Measurements from ENCODE around the gene TIMELESS.
"Not testable (repeated sequence)": the region's sequence is repeated elsewhere in the genome, so short reads cannot be mapped to it uniquely, and the experiment has no call there.

The TIMELESS gene

GRCh38 chr12:56408799-56409417, 40.3 kb downstream of the TIMELESS start:
- no peak for DNase-seq

DNA sequence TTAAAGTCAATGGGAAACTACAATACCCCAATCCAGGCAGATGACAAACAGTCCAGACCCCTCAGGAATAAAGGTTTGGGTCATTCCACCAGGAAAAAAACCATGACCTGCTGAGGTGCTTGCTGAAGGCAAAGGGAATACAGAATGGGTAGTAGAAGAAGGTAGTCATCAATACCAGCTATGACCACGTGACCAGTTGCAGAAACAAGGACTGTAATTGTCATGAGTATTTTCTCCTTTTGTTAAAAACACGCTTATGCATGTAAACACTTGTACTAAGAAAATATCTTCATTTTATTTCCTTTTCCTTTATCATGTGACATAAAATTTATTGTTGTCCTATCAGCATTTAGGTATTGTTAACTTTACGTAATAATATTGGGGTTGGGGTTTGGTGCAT, 45.0 kb downstream of the TIMELESS start:
- not testable (repeated sequence) for DNase-seq

DNA sequence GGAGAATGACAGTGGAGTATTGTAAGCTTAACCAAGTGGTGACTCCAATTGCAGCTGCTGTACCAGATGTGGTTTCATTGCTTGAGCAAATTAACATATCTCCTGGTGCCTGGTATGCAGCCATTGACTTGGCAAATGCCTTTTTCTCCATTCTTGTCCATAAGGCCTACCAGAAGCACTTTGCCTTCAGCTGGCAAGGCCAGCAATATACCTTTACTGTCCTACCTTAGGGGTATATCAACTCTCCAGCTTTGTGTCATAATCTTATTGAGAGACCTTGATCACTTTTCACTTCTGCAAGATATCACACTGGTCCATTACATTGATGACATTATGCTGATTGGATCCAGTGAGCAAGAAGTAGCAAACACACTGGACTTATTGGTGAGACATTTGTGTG, 47.6 kb downstream of the TIMELESS start:
- DNase-seq: not testable (repeated sequence)

GRCh38 chr12:56401125-56401524, 48.1 kb downstream of the TIMELESS start:
- DNase-seq: not testable (repeated sequence)

GRCh38 chr12:56399466-56399865, 49.8 kb downstream of the TIMELESS start:
- DNase-seq: not testable (repeated sequence)

DNA sequence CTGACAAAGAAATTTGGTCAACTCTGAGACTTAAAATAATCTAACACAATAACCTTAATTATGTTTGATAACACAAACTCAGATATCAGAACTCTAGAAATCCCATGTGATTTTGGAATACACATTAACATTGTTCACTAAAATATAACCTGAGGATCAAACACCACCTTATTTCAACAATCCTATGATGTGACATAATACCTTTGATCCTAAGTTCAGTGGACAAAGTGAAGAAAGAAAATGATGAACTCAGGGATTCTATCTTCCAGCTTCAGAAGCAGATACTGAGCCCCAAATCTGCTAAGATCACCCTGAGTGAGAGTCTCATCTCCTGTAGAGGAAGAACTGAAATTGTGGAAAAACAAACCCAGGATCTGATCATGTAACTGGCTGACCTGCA, 50.9 kb downstream of the TIMELESS start:
- no peak for DNase-seq

- no peak for DNase-seq
Observed at GRCh38 chr12:56392331-56392730, 56.9 kb downstream of the TIMELESS start.

DNA sequence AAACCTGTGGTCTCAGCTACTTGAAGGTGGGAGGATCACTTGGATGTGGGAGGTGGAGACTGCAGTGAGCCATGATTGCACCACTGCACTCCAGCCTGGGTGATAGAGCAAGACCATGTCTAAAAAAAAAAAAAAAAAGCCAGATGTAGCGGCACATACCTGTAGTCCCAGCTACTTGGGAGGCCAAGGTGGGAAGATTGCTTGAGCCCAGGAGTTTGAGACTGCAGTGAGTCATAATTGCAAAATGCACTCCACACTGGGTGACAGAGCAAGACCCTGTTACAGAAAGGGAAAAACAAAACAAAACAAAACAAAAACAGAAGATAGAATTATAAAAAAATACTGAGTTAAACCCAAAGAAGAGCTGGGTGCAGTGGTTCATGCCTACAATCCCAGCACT, 57.5 kb downstream of the TIMELESS start:
- no peak for DNase-seq

DNA sequence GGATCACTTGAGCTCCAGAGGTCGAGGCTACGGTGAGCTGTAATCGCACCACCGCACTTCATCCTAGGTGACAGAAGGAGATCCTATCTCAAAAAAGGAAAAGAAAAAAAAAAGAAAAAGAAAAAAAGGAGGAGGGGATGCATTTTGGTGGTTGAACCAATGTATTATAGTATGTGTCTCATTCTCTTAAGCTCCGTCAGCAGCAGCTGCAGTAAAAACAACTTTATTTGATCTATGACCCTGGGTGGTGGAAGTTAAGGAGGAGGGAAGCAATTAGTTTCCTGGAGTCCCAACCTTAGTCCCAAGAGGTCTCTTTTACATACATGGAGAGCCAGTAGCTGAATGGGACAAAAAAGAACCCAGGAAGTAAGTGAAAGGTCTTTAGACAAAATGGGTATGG, 59.8 kb downstream of the TIMELESS start:
- no peak for DNase-seq

GRCh38 chr12:56387152-56387736, 62.0 kb downstream of the TIMELESS start:
- no peak for DNase-seq

DNA sequence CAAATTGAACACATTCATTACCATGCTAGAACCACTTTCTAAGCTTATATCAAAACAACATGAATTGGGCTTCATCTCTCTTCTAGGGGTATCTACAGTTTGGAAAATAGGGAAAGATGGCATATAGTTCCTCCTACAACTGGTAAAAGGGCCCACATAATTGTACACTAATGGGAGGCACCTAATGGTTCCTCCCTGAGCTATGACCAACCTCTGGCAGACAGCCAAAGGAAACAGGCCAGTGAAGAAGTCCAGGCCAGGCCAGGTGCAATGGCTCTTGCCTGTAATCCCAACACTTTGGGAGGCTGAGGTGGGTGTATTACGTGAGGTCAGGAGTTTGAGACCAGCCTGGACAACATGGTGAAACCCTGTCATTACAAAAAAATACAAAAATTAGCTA, 63.4 kb downstream of the TIMELESS start:
- DNase-seq: no peak

DNA sequence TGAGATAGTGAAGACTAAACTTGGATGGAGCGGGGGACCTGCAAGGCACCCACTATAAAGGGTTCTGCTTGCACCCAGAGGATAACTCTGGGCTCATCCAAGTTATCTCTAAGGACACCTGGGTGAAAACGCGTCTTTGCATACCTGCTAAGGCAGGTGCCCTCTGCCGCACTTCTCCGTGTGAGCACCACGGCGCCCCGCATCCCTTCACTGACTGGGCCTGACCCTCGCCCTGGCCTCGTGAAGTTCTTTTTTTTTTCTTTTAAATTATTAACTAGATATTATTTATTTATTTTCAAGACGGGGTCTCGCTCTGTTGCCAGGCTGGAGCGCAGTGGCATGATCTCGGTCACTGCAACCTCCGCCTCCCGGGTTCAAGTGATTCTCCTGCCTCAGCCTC, 66.6 kb downstream of the TIMELESS start:
- no peak for DNase-seq

GRCh38 chr12:56377989-56378316, 71.3 kb downstream of the TIMELESS start:
- no peak for DNase-seq

- DNase-seq: no peak
Observed at GRCh38 chr12:56377310-56377988, 71.8 kb downstream of the TIMELESS start.

GRCh38 chr12:56375598-56376434, 73.4 kb downstream of the TIMELESS start:
- DNase-seq: no peak

DNA sequence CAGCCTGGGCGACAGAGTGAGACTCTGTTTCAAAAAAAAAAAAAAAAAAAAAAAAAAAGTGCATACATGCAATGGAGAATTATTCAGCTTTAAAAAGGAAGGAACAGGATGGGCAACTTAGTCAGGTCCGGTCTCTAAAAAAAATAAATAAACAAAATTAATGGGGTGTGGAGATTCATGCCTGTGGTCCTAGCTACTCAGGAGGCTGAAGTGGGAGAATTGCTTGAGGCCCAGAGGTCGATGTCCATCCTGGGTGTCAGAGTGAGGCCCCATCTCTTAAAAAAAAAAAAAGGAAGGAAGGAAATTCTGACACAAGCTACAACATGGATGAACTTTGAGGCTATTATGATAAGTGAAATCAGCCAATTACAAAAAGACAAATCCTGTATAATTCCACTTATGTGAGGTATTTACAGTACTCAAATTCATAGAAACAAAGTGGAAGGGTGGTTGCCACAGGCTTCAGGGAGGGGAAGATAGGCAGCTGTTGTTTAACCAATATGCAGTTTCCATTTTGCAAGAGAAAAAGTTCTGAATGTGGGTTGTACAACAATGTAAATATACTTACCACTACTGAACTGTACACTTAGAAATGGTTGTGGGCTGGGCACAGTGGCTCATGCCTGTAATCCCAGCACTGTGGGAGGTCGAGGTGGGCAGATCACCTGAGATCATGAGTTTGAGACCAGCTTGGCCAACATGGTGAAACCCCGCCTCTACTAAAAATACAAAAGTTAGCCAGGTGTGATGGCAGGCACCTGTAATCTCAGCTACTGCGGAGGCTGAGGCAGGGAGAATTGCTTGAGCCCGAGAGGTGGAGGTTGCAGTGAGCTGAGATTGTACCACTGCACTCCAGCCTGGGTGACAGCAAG, 74.3 kb downstream of the TIMELESS start:
- no peak for DNase-seq

DNA sequence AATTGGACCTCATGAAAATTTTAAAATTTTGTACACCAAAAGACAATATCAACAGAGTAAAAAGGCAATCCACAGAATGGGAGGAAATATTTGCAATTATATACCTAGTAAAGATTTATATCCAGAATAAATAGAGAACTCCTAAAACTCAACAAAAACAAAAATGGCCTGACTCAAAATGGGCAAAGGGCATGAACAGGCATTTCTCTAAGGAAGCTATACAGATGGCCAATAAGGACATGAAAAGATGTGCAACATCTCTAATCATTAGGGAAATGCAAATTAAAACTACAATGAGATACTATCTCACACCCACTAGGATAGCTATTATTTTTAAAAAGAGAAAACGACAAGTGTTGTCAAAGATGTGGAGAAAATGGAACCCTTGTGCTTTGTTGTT, 75.7 kb downstream of the TIMELESS start:
- DNase-seq: no peak

DNA sequence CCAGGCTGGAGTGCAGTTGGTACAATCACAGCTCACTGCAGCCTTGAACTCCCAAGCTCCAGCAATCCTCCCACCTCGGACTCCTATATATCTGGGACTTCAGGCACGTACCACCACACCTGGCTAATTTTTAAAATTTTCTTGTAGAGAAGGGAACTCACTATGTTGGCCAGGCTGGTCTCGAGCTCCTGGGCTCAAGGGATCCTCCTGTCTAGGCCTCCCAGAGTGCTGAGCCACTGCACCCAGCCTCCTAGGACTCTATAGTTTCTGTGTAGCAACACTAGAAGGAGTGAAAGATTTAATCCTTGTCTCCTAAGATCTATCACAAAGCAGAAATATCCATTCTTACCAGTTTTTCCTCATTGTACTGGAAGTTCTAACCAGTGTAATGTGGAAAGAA, 82.3 kb downstream of the TIMELESS start:
- DNase-seq: no peak
